Calu3 (cell line): ENCODE data around the gene HOXB2. TPM values are rescaled to one million over a fixed set of nuclear protein-coding genes. Genes with fewer than 3 reads are reported as not detected.

Experiments
- BruUV-seq: library from RNA; stranded (reverse); fragments of 400-500 nt; replicated peaks from 2 replicates; lab custom pipeline; 2021; lab: Mats Ljungman, UMichigan
- CTCF ChIA-PET: fragments of 300-600 bp; sonication (Branson Sonifier 250); formaldehyde crosslinking; loops from one replicate; lab custom pipeline; 2022; ENCODE audit warnings: antibody characterized with exemption; lab: Charles Lee
- DNase-seq: peaks from one replicate; pipeline ENCODE4 v3.0.0; 2022
- H3K27ac Mint-ChIP-seq: one replicate; pipeline ENCODE4 v1.8.0; 2022; ENCODE audit warnings: mixed read lengths; ENCODE audit not compliant: unreplicated experiment
- H3K27me3 Mint-ChIP-seq: one replicate; pipeline ENCODE4 v1.8.0; 2022; ENCODE audit warnings: mixed read lengths; ENCODE audit not compliant: unreplicated experiment
- H3K36me3 Mint-ChIP-seq: one replicate; pipeline ENCODE4 v1.8.0; 2022; ENCODE audit warnings: mild to moderate bottlenecking, moderate library complexity, mixed read lengths; ENCODE audit not compliant: insufficient read depth, unreplicated experiment
- H3K4me1 Mint-ChIP-seq: one replicate; pipeline ENCODE4 v1.8.0; 2022; ENCODE audit warnings: mild to moderate bottlenecking, low read depth, mixed read lengths; ENCODE audit not compliant: unreplicated experiment
- H3K4me3 Mint-ChIP-seq: one replicate; pipeline ENCODE4 v1.8.0; 2022; ENCODE audit warnings: mild to moderate bottlenecking, low read depth, moderate library complexity, mixed read lengths; ENCODE audit not compliant: unreplicated experiment
- H3K9me3 Mint-ChIP-seq: one replicate; pipeline ENCODE4 v1.8.0; 2022; ENCODE audit warnings: low read depth, mixed read lengths; ENCODE audit not compliant: unreplicated experiment
- intact Hi-C: fragments of 100-400 bp; cut with micrococcal nuclease; formaldehyde crosslinking; loops from one replicate; pipeline ENCODE4 v1.10.0; 2022; ENCODE audit not compliant: unreplicated experiment
- total RNA-seq: library from RNA; stranded (reverse); gene quantifications from 2 replicates; pipeline ENCODE4 v1.2.3, GENCODE V29; 2022
- TF ChIP-seq, protein P1 (sequence below): fragments of 200-600 bp; IDR thresholded peaks from one replicate; pipeline ENCODE4 v1.8.0; 2022; ENCODE audit warnings: antibody characterized with exemption; ENCODE audit not compliant: unreplicated experiment

HOXB2 gene
- total RNA-seq, 1 experiment from 2014 or later: 24.5 TPM

DNA sequence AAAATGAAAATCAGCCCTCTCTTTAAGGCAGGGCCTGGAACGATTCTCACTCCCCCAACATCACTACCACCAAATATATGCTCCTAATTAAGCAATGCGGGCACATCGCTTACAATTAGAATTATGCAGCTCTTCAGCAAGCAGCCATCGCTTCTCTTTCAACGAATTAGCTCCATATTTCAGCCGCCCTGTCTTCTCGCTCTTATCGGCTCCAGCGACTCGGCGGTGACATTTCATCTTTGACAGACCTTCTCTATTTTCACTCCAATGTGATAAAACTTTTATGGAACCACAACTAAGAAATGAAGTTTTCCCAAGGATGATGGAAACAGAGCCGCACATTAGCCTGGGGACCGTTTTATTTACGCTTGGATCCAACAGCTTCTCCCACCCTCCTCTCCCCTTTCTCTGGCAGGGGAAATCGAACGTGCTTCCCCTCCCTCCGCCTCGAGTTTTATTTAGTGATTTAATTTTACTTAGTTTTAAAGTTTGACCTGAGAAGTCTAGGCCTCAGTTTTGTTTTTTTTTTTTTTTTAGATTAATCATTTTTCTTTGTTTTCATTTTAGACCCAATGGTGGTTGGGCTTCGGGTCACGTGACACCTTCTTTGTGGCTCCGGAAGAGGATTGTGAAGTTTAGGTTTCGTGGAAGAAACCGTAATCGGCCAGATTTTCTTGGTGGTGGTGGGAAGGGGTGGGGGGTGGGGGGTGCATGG is 3.1 kb upstream of the HOXB2 start:
- DNase-seq: peak; percentile 38
- H3K36me3 Mint-ChIP-seq: peaks cover 87% of the 10 kb centered on the region
- BruUV-seq: no TSS peak
- CTCF ChIA-PET: interaction anchor here (0.6 to 1.9 kb wide), 7 partner anchors 20 to 332 kb away, joined by 3 to 7 read pairs (median 4); no protein-coding TSS in a partner anchor
- peaks cover 24% of the 10 kb centered on the region for H3K4me1 Mint-ChIP-seq
- TF ChIP-seq, protein P1, sequence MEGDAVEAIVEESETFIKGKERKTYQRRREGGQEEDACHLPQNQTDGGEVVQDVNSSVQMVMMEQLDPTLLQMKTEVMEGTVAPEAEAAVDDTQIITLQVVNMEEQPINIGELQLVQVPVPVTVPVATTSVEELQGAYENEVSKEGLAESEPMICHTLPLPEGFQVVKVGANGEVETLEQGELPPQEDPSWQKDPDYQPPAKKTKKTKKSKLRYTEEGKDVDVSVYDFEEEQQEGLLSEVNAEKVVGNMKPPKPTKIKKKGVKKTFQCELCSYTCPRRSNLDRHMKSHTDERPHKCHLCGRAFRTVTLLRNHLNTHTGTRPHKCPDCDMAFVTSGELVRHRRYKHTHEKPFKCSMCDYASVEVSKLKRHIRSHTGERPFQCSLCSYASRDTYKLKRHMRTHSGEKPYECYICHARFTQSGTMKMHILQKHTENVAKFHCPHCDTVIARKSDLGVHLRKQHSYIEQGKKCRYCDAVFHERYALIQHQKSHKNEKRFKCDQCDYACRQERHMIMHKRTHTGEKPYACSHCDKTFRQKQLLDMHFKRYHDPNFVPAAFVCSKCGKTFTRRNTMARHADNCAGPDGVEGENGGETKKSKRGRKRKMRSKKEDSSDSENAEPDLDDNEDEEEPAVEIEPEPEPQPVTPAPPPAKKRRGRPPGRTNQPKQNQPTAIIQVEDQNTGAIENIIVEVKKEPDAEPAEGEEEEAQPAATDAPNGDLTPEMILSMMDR: no peak
- peaks cover 28% of the 10 kb centered on the region for H3K27me3 Mint-ChIP-seq
- intact Hi-C loops: no loop called here
- H3K4me3 Mint-ChIP-seq: peak overlapping the region; percentile 68
- no peaks in the 10 kb centered on the region for H3K9me3 Mint-ChIP-seq
- peak overlapping the region; percentile 37 for H3K27ac Mint-ChIP-seq

DNA sequence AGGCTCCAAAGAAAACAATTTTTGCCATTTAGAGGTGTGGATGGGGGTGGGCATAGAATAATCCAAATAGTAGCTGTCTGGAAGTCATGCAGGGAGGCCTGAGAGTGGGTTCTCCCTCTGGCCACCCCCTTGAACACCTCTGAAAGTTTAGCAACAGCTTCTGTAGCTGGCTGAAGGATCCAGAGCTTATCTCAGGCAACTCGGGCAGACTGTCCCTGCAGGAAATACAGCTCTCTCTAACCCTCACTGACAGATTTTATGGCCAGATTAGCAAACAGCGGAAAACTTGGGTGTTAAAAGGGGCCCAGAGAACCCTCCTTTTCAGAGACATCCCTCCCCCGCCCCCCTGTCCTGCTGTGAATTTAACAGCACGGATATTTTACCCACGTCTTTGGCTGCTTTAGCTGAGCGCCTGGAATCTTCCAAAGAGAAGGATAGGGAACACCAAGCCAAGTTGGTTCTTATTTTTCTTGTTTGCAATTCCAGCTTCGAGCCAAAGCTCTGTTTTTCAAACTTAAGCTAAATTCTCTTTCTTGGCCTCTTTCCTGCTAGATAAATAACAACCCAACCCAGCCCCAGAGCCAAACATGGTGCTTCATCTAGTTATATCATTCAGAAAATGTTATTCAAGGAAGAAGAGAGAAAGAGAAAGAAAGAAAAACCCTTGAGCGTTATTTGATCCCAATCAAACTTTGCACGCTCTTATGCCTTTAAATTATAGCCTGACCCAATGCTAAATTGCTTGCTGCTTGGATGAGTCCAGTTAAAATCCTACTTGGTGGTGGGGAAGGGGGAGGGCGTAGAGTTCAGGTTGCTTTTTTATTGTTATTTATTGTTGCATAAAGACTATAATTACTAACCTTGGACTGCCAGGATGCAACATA is 2.3 kb upstream of the HOXB2 start:
- Mint-ChIP-seq H3K27ac (peak overlapping the region; percentile 83), H3K4me3 (peak overlapping the region; percentile 68), H3K9me3 (no peaks in the 10 kb centered on the region), H3K27me3 (peaks cover 36% of the 10 kb centered on the region), H3K4me1 (peaks cover 25% of the 10 kb centered on the region), H3K36me3 (peaks cover 90% of the 10 kb centered on the region)
- CTCF ChIA-PET: interaction anchor here (0.6 to 1.9 kb wide), 10 partner anchors 8 to 211 kb away, joined by 3 to 7 read pairs (median 4); no protein-coding TSS in a partner anchor
- TF ChIP-seq, protein P1: no peak
- intact Hi-C loops: no loop called here
- no TSS peak for BruUV-seq
- DNase-seq: no peak

DNA sequence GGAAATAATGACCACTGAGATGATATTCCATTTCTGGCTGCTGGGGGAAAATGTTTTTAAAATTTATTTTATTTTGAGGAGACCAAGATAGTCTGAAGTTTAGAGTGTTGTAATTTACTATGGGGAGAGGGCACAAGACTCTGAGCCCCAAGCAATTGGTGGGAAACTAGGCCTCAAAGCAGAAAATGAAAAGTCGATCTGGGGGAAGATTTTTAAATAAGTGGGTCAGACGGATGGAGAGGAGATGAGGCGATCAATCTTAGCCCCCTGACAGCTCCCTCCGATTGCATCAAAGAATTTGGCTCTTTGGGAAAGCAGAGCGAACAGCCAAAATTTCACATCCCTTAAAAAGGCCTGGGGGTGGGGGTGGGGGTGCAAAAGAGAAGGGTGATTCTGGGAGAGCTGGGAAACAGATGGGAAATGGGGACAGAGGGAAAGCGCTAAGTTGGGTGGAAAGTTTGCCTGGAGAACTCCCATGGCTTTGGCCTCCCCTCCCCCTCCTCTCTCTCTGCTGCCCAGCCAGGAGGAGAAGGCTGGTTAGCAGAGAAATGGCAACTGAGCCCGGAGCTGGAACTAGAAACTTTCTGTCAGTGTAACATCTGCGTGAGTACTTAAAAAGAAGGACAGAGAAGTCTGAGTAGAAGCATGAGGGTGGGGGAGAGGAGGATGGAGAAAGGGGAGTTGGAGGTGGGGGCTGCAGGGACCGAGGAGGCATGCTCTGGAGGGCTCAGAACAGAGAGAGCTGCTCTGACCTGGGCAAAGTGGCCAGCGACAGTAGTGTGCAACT is 1.4 kb upstream of the HOXB2 start:
- peak overlapping the region; percentile 83 for H3K27ac Mint-ChIP-seq
- CTCF ChIA-PET: interaction anchor here (0.6 to 1.9 kb wide), 8 partner anchors 9 to 210 kb away, joined by 3 to 6 read pairs (median 4); no protein-coding TSS in a partner anchor
- peaks cover 31% of the 10 kb centered on the region for H3K4me1 Mint-ChIP-seq
- no peak for DNase-seq
- peak overlapping the region; percentile 68 for H3K4me3 Mint-ChIP-seq
- peaks cover 90% of the 10 kb centered on the region for H3K36me3 Mint-ChIP-seq
- BruUV-seq: no TSS peak
- intact Hi-C loops: no loop called here
- H3K9me3 Mint-ChIP-seq: no peaks in the 10 kb centered on the region
- peaks cover 45% of the 10 kb centered on the region for H3K27me3 Mint-ChIP-seq
- TF ChIP-seq, protein P1: no peak

DNA sequence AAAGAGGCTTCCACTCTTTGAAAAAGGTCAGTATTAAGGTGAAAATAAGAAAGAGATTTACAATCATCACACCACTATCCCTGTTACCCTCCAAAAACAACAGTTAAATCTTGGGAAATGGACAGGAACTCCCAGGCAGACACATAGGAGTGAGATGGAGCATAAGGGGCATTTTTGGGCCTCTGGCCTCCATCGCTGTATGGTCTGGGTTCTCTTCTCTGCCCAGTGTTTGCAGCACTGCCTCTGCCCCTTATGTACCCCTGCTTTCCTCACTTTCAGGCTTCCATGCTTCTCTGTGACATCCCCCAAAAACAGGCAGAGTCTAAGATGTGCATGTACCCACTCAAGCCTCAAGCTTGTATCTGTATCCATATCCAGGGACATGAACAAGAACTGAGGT is 630 bp upstream of the HOXB2 start:
- DNase-seq: no peak
- H3K4me3 Mint-ChIP-seq: peak overlapping the region; percentile 68
- no peaks in the 10 kb centered on the region for H3K9me3 Mint-ChIP-seq
- BruUV-seq: TSS peak; percentile 20
- H3K27ac Mint-ChIP-seq: peak overlapping the region; percentile 83
- H3K36me3 Mint-ChIP-seq: peaks cover 88% of the 10 kb centered on the region
- intact Hi-C loops: no loop called here
- TF ChIP-seq, protein P1: no peak
- CTCF ChIA-PET: no interaction called here
- peaks cover 52% of the 10 kb centered on the region for H3K27me3 Mint-ChIP-seq
- H3K4me1 Mint-ChIP-seq: peaks cover 31% of the 10 kb centered on the region
